GM12878 (cell line): Measurements from ENCODE around the gene INPP4B. TPM values are rescaled to one million over a fixed set of nuclear protein-coding genes. Genes with fewer than 3 reads are reported as not detected.

Source experiments
- ATAC-seq: fragments of 200-7000 bp; cut with Tn5 transposase; 3 replicates; pipeline ENCODE4 v1.9.1; 2020; ENCODE audit warnings: mild to moderate bottlenecking, moderate library complexity
- BruUV-seq: library from RNA; stranded (reverse); fragments of 400-500 nt; replicated peaks from 2 replicates; lab custom pipeline; 2021; lab: Mats Ljungman, UMichigan
- CTCF ChIA-PET: fragments of 300-600 bp; sonication (Branson Sonifier 250); formaldehyde crosslinking; extraction: SDS; loops from one replicate; lab custom pipeline; 2021; ENCODE audit warnings: inconsistent platforms; lab: Yijun Ruan, JAX
- POLR2A ChIA-PET: fragments of 350-600 bp; formaldehyde crosslinking; extraction: SDS; loops from one replicate; lab custom pipeline; 2021; ENCODE audit warnings: inconsistent platforms; lab: Charles Lee
- RAD21 ChIA-PET: fragments of 300-600 bp; sonication (Branson Sonifier 250); formaldehyde crosslinking; loops from one replicate; lab custom pipeline; 2023; ENCODE audit warnings: antibody characterized with exemption; ENCODE audit not compliant: unreplicated experiment; lab: Charles Lee
- SMC1A ChIA-PET: fragments of 300-600 bp; sonication (Branson Sonifier 250); formaldehyde crosslinking; loops from one replicate; lab custom pipeline; 2023; ENCODE audit not compliant: unreplicated experiment, uncharacterized antibody; lab: Charles Lee
- DNase-seq: peaks from one replicate; pipeline ENCODE4 v3.0.0-alpha.2; 2011; ENCODE audit warnings: low read depth, low spot score
- FAIRE-seq: peaks from 3 replicates; lab custom pipeline; 2011; peaks lifted over from hg19 to GRCh38; lab: Jason Lieb, UNC
- H2AFZ ChIP-seq: 2 replicates; pipeline ENCODE4 v1.6.0; 2011; ENCODE audit warnings: low read depth, low read length, control low read depth; ENCODE audit not compliant: control insufficient read depth
- H3K27ac ChIP-seq: 2 replicates; pipeline ENCODE4 v1.5.1; 2011; ENCODE audit warnings: control low read depth; ENCODE audit not compliant: control insufficient read depth, insufficient read depth
- H3K27me3 ChIP-seq, 2 experiments: replicated peaks in 1 of 2; 2 replicates each; pipeline versions ENCODE4 v1.6.0 to v1.6.1; 2011; ENCODE audit warnings: low read length in 1 of 2; ENCODE audit not compliant: control insufficient read depth in 2 of 2, insufficient read depth in 2 of 2
- H3K36me3 ChIP-seq, 2 experiments: 2 replicates each; pipeline ENCODE4 v1.5.1; 2011; ENCODE audit warnings: low read length in 1 of 2; ENCODE audit not compliant: control insufficient read depth in 2 of 2, insufficient read depth in 2 of 2
- H3K4me1 ChIP-seq: 2 replicates; pipeline ENCODE4 v1.6.1; 2011; ENCODE audit warnings: mild to moderate bottlenecking, low read length, moderate library complexity, mixed read lengths; ENCODE audit not compliant: control insufficient read depth, insufficient read depth
- H3K4me2 ChIP-seq: 2 replicates; pipeline ENCODE4 v1.6.0; 2011; ENCODE audit warnings: control low read depth; ENCODE audit not compliant: control insufficient read depth, insufficient read depth
- H3K4me3 ChIP-seq: fragments of 200-600 bp; sonication (generic); 2 replicates; pipeline ENCODE4 v1.5.1; 2016
- H3K79me2 ChIP-seq: 2 replicates; pipeline ENCODE4 v1.6.0; 2011; ENCODE audit warnings: low read length; ENCODE audit not compliant: control insufficient read depth, insufficient read depth
- H3K9ac ChIP-seq: 2 replicates; pipeline ENCODE4 v1.8.0; 2011; ENCODE audit warnings: low read length, control low read depth, mixed read lengths; ENCODE audit not compliant: control insufficient read depth, insufficient read depth
- H3K9me3 ChIP-seq: replicated peaks from 3 replicates; pipeline ENCODE4 v1.5.1; 2011; ENCODE audit warnings: mild to moderate bottlenecking, low read length; ENCODE audit not compliant: control insufficient read depth, insufficient read depth
- H4K20me1 ChIP-seq: 2 replicates; pipeline ENCODE4 v1.6.0; 2011; ENCODE audit not compliant: control insufficient read depth, insufficient read depth
- BACH1 ChIP-seq: fragments of 450-650 bp; IDR thresholded peaks from 2 replicates; pipeline ENCODE4 v1.6.1; 2017; ENCODE audit warnings: mild to moderate bottlenecking, borderline replicate concordance
- BMI1 ChIP-seq: fragments of 450-650 bp; IDR thresholded peaks from 2 replicates; pipeline ENCODE4 v1.6.1; 2016; ENCODE audit warnings: mild to moderate bottlenecking, moderate library complexity, borderline replicate concordance
- CBX5 ChIP-seq: sonication (generic); IDR thresholded peaks from 2 replicates; pipeline ENCODE4 v1.6.1; 2016; ENCODE audit warnings: low read depth, moderate library complexity, mild to moderate bottlenecking, inconsistent platforms
- HCFC1 ChIP-seq: fragments of 150-350 bp; IDR thresholded peaks from 2 replicates; pipeline ENCODE4 v1.6.1; 2014; ENCODE audit warnings: low read length
- IRF4 ChIP-seq: IDR thresholded peaks from 2 replicates; pipeline ENCODE4 v1.6.1; 2011; ENCODE audit warnings: low read depth, low read length
- MEF2B ChIP-seq: fragments of 450-650 bp; IDR thresholded peaks from 2 replicates; pipeline ENCODE4 v1.6.1; 2018; ENCODE audit warnings: mild to moderate bottlenecking, moderate library complexity; ENCODE audit not compliant: partially characterized antibody, poor library complexity, severe bottlenecking
- MXI1 ChIP-seq: fragments of 150-350 bp; IDR thresholded peaks from 2 replicates; pipeline ENCODE4 v1.6.1; 2011; ENCODE audit warnings: low read depth, mild to moderate bottlenecking, inconsistent platforms, low read length, improper control_type of control experiment
- NFYA ChIP-seq: IDR thresholded peaks from 2 replicates; pipeline ENCODE4 v1.6.1; 2011; ENCODE audit warnings: low read depth, mild to moderate bottlenecking, low read length, improper control_type of control experiment, borderline replicate concordance
- PAX5 ChIP-seq: IDR thresholded peaks from 2 replicates; pipeline ENCODE4 v1.6.1; 2011; ENCODE audit warnings: low read depth, low read length, borderline replicate concordance
- SMAD1 ChIP-seq: fragments of 450-650 bp; IDR thresholded peaks from 2 replicates; pipeline ENCODE4 v1.6.1; 2018; ENCODE audit warnings: mild to moderate bottlenecking, low read depth; ENCODE audit not compliant: partially characterized antibody
- WGBS: methylation state at CpG from one replicate; pipeline ENCODE4 v1.1.6; 2016; ENCODE audit warnings: low lambda C conversion rate; ENCODE audit not compliant: insufficient replicate concordance, insufficient coverage; ENCODE audit errors: missing lambda C conversion rate; 5-methylcytosine and 5-hydroxymethylcytosine counted together
- in situ Hi-C: fragments of 300-500 bp; cut with MboI; formaldehyde crosslinking; loops from 9 replicates; pipeline ENCODE4 v1.14.3; 2018; ENCODE audit warnings: mixed read lengths
- intact Hi-C: fragments of 100-400 bp; cut with micrococcal nuclease; formaldehyde crosslinking; loops from one replicate; pipeline ENCODE4 v1.14.2; 2022; ENCODE audit not compliant: unreplicated experiment
- polyA plus RNA-seq, 11 experiments: library from polyadenylated mRNA; depleted of rRNA in 4 of 11; unstranded in 6 of 11; stranded (reverse) in 5 of 11; fragments of >200 nt; fragmentation: Nextera tagmentation in 4 of 11; fragmentation: Illumina TruSeq in 1 of 11; extraction: Ambion mirVana in 4 of 11; extraction: Trizol in 1 of 11; gene quantifications; 1 replicate in 1 of 11; 2 replicates in 10 of 11; pipeline versions ENCODE4 v1.2.1 to v1.2.3, GENCODE V29; 2011 to 2016; ENCODE audit warnings: inconsistent platforms in 2 of 11, missing spikeins in 2 of 11, low read depth in 1 of 11
- total RNA-seq, 4 experiments: library from RNA; depleted of rRNA in 3 of 4; stranded (reverse); fragments of >200 nt in 3 of 4; fragmentation: Illumina TruSeq in 1 of 4; extraction: Trizol in 1 of 4; gene quantifications; 2 replicates each; pipeline versions ENCODE4 v1.2.1 to v1.2.3, GENCODE V29; 2013 to 2021
- TF ChIP-seq, protein P1 (sequence below): fragments of 450-650 bp; formaldehyde crosslinking; IDR thresholded peaks from 2 replicates; pipeline ENCODE4 v1.4.0; 2020; ENCODE audit warnings: mild to moderate bottlenecking, moderate library complexity
- TF ChIP-seq, protein P2 (sequence below): fragments of 450-650 bp; IDR thresholded peaks from 2 replicates; pipeline ENCODE4 v1.6.1; 2017; ENCODE audit warnings: mild to moderate bottlenecking, moderate library complexity

The INPP4B gene
- total and polyA plus RNA-seq, 10 of the 15 experiments (the other 5 are each of a cell fraction or from before 2014, with no cell fraction given) = 0.53 to 11.2 (median 0.95) TPM

DNA sequence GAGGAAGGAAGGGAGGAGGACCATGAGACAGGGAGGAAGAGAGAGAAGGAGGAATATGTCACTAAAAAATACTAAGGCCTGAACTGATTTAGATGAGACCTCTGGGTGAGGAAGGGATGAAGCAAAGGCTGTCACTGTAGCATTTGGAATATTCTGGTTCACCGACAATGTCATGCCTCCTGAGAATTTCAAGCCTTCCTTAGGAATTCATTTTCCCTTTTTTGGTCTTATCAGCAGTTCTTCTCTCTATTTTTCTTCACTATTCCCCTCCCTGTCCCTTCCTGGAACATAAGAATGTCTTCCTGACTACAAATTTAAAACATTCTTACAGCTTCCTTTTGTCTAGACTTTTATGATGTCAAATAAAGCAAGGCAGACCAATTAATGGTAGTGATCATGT is 527.8 kb downstream of the INPP4B start:
- BruUV-seq = no TSS peak
- SMC1A ChIA-PET = interaction anchor here (1.0 to 2.7 kb wide), 4 partner anchors 11 to 35 kb away, joined by 4 to 8 read pairs (median 4); no protein-coding TSS in a partner anchor
- no peaks in the 10 kb centered on the region for H3K27me3 ChIP-seq
- FAIRE-seq (no peak), DNase-seq (no peak), ATAC-seq (no peak)
- H3K9me3 ChIP-seq = no peaks in the 10 kb centered on the region
- no peak overlapping the region for H3K27ac ChIP-seq
- WGBS = 32% methylated on average over 1 of the region's 1 CpG
- no peaks in the 10 kb centered on the region for H3K4me1 ChIP-seq
- no peaks in the 10 kb centered on the region for H3K36me3 ChIP-seq
- no peaks in the 10 kb centered on the region for H3K79me2 ChIP-seq
- H4K20me1 ChIP-seq = no peaks in the 10 kb centered on the region
- TF ChIP-seq BACH1 = no peak
- no peak for TF ChIP-seq MXI1
- TF ChIP-seq, protein P1, sequence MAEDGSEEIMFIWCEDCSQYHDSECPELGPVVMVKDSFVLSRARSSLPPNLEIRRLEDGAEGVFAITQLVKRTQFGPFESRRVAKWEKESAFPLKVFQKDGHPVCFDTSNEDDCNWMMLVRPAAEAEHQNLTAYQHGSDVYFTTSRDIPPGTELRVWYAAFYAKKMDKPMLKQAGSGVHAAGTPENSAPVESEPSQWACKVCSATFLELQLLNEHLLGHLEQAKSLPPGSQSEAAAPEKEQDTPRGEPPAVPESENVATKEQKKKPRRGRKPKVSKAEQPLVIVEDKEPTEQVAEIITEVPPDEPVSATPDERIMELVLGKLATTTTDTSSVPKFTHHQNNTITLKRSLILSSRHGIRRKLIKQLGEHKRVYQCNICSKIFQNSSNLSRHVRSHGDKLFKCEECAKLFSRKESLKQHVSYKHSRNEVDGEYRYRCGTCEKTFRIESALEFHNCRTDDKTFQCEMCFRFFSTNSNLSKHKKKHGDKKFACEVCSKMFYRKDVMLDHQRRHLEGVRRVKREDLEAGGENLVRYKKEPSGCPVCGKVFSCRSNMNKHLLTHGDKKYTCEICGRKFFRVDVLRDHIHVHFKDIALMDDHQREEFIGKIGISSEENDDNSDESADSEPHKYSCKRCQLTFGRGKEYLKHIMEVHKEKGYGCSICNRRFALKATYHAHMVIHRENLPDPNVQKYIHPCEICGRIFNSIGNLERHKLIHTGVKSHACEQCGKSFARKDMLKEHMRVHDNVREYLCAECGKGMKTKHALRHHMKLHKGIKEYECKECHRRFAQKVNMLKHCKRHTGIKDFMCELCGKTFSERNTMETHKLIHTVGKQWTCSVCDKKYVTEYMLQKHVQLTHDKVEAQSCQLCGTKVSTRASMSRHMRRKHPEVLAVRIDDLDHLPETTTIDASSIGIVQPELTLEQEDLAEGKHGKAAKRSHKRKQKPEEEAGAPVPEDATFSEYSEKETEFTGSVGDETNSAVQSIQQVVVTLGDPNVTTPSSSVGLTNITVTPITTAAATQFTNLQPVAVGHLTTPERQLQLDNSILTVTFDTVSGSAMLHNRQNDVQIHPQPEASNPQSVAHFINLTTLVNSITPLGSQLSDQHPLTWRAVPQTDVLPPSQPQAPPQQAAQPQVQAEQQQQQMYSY (CRISPR knock-in tag) = no peak
- no peak for TF ChIP-seq MEF2B
- TF ChIP-seq PAX5 = no peak
- TF ChIP-seq HCFC1 = no peak
- TF ChIP-seq, protein P2, sequence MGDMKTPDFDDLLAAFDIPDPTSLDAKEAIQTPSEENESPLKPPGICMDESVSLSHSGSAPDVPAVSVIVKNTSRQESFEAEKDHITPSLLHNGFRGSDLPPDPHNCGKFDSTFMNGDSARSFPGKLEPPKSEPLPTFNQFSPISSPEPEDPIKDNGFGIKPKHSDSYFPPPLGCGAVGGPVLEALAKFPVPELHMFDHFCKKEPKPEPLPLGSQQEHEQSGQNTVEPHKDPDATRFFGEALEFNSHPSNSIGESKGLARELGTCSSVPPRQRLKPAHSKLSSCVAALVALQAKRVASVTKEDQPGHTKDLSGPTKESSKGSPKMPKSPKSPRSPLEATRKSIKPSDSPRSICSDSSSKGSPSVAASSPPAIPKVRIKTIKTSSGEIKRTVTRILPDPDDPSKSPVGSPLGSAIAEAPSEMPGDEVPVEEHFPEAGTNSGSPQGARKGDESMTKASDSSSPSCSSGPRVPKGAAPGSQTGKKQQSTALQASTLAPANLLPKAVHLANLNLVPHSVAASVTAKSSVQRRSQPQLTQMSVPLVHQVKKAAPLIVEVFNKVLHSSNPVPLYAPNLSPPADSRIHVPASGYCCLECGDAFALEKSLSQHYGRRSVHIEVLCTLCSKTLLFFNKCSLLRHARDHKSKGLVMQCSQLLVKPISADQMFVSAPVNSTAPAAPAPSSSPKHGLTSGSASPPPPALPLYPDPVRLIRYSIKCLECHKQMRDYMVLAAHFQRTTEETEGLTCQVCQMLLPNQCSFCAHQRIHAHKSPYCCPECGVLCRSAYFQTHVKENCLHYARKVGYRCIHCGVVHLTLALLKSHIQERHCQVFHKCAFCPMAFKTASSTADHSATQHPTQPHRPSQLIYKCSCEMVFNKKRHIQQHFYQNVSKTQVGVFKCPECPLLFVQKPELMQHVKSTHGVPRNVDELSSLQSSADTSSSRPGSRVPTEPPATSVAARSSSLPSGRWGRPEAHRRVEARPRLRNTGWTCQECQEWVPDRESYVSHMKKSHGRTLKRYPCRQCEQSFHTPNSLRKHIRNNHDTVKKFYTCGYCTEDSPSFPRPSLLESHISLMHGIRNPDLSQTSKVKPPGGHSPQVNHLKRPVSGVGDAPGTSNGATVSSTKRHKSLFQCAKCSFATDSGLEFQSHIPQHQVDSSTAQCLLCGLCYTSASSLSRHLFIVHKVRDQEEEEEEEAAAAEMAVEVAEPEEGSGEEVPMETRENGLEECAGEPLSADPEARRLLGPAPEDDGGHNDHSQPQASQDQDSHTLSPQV = no peak
- no peak for TF ChIP-seq NFYA
- no peak for TF ChIP-seq BMI1
- no peak for TF ChIP-seq CBX5
- no peak for TF ChIP-seq SMAD1
- no peak for TF ChIP-seq IRF4
- POLR2A ChIA-PET = no interaction called here
- H2AFZ ChIP-seq = no peak overlapping the region
- no peak overlapping the region for H3K4me2 ChIP-seq
- in situ Hi-C loops (no loop called here), intact Hi-C loops (no loop called here)
- RAD21 ChIA-PET = no interaction called here
- H3K9ac ChIP-seq = no peak overlapping the region
- CTCF ChIA-PET = interaction anchor here (1.5 kb wide), 1 partner anchor 402 kb away, joined by 3 read pairs; no protein-coding TSS in a partner anchor
- no peak overlapping the region for H3K4me3 ChIP-seq
